IMR-90 (cell line): Measurements from ENCODE around the gene WDR5. TPM values are rescaled to one million over a fixed set of nuclear protein-coding genes. Genes with fewer than 3 reads are reported as not detected.

Experiments used
- ATAC-seq: fragments of 200-7000 bp; cut with Tn5 transposase; 2 replicates; pipeline ENCODE4 v1.9.1; 2020; ENCODE audit warnings: low read depth, mild to moderate bottlenecking, moderate library complexity
- BruUV-seq: library from RNA; stranded (reverse); fragments of 400-500 nt; replicated peaks from 2 replicates; lab custom pipeline; 2021; lab: Mats Ljungman, UMichigan
- CTCF ChIA-PET: fragments of 300-600 bp; formaldehyde crosslinking; extraction: SDS; loops from one replicate; lab custom pipeline; 2021; ENCODE audit warnings: antibody characterized with exemption; lab: Yijun Ruan, JAX
- POLR2A ChIA-PET: fragments of 300-600 bp; sonication (Branson Sonifier 250); formaldehyde crosslinking; loops from one replicate; lab custom pipeline; 2022; ENCODE audit warnings: antibody characterized with exemption; ENCODE audit not compliant: unreplicated experiment; lab: Charles Lee
- DNase-seq: peaks from one replicate; pipeline ENCODE4 v3.0.0; 2013
- H2AFZ ChIP-seq: replicated peaks from 2 replicates; pipeline ENCODE3; 2013; ENCODE audit warnings: low read length, mild to moderate bottlenecking; ENCODE audit not compliant: poor library complexity
- H2AK5ac ChIP-seq: 2 replicates; pipeline ENCODE4 v1.6.1; 2013; ENCODE audit warnings: low read depth, low read length, inconsistent platforms
- H2AK9ac ChIP-seq: replicated peaks from 2 replicates; pipeline ENCODE3; 2013; ENCODE audit warnings: mild to moderate bottlenecking, low read depth, low read length, moderate library complexity; ENCODE audit not compliant: poor library complexity
- H2BK120ac ChIP-seq: 2 replicates; pipeline ENCODE4 v1.6.1; 2013; ENCODE audit warnings: low read depth, low read length, inconsistent platforms
- H2BK15ac ChIP-seq: 3 replicates; pipeline ENCODE4 v1.6.1; 2013; ENCODE audit warnings: low read depth, low read length, inconsistent platforms
- H2BK20ac ChIP-seq: 2 replicates; pipeline ENCODE4 v1.6.1; 2013; ENCODE audit warnings: low read depth, mild to moderate bottlenecking, inconsistent platforms, low read length, moderate library complexity
- H2BK5ac ChIP-seq: 2 replicates; pipeline ENCODE4 v1.6.1; 2013; ENCODE audit warnings: mild to moderate bottlenecking, low read depth, low read length, inconsistent platforms; ENCODE audit not compliant: poor library complexity, severe bottlenecking
- H3K14ac ChIP-seq: replicated peaks from 2 replicates; pipeline ENCODE4 v1.6.1; 2013; ENCODE audit warnings: low read depth, low read length, inconsistent platforms
- H3K18ac ChIP-seq: 2 replicates; pipeline ENCODE4 v1.6.1; 2013; ENCODE audit warnings: low read depth, low read length, control low read depth
- H3K23ac ChIP-seq: 2 replicates; pipeline ENCODE4 v1.6.1; 2013; ENCODE audit warnings: low read depth, low read length, inconsistent platforms
- H3K27ac ChIP-seq: 2 replicates; pipeline ENCODE4 v1.5.1; 2013; ENCODE audit warnings: mild to moderate bottlenecking, control low read depth, low read length; ENCODE audit not compliant: insufficient read depth
- H3K27me3 ChIP-seq: 2 replicates; pipeline ENCODE4 v1.6.1; 2013; ENCODE audit warnings: low read length; ENCODE audit not compliant: control insufficient read depth, insufficient read depth
- H3K36me3 ChIP-seq: 2 replicates; pipeline ENCODE4 v1.6.1; 2013; ENCODE audit warnings: low read length, mixed read lengths; ENCODE audit not compliant: control insufficient read depth, insufficient read depth
- H3K4ac ChIP-seq: 2 replicates; pipeline ENCODE4 v1.6.1; 2013; ENCODE audit warnings: low read depth, low read length, inconsistent platforms
- H3K4me1 ChIP-seq: 2 replicates; pipeline ENCODE4 v1.6.1; 2013; ENCODE audit warnings: low read length, mixed read lengths; ENCODE audit not compliant: control insufficient read depth, insufficient read depth
- H3K4me2 ChIP-seq: 2 replicates; pipeline ENCODE4 v1.6.1; 2013; ENCODE audit warnings: low read depth, mild to moderate bottlenecking, control low read depth, low read length, moderate library complexity
- H3K4me3 ChIP-seq: 2 replicates; pipeline ENCODE4 v1.5.1; 2013; ENCODE audit warnings: low read depth, mild to moderate bottlenecking, control low read depth, low read length, moderate library complexity; ENCODE audit not compliant: insufficient read depth
- H3K56ac ChIP-seq: 2 replicates; pipeline ENCODE4 v1.6.1; 2013; ENCODE audit warnings: low read length, inconsistent platforms; ENCODE audit not compliant: insufficient read depth; ENCODE audit errors: extremely low read depth
- H3K79me1 ChIP-seq, 2 experiments: 2 replicates each; pipeline ENCODE4 v1.6.1; 2013; ENCODE audit warnings: low read length in 2 of 2, inconsistent platforms in 1 of 2, low read depth in 1 of 2
- H3K9ac ChIP-seq: 2 replicates; pipeline ENCODE4 v1.6.1; 2013; ENCODE audit warnings: low read depth, low read length, control low read depth
- H3K9me1 ChIP-seq: 2 replicates; pipeline ENCODE4 v1.6.1; 2013; ENCODE audit warnings: low read length, inconsistent platforms; ENCODE audit not compliant: insufficient read depth
- H3K9me3 ChIP-seq: 2 replicates; pipeline ENCODE4 v1.6.1; 2013; ENCODE audit warnings: low read length; ENCODE audit not compliant: control insufficient read depth, insufficient read depth
- H4K20me1 ChIP-seq: 2 replicates; pipeline ENCODE4 v1.6.1; 2013; ENCODE audit warnings: low read length, inconsistent platforms; ENCODE audit not compliant: insufficient read depth
- H4K5ac ChIP-seq: 2 replicates; pipeline ENCODE4 v1.6.1; 2013; ENCODE audit warnings: mild to moderate bottlenecking, low read depth, low read length, control low read depth
- H4K8ac ChIP-seq, 2 experiments: 2 replicates each; pipeline ENCODE4 v1.6.1; 2013; ENCODE audit warnings: low read depth in 2 of 2, low read length in 2 of 2, control low read depth in 1 of 2, inconsistent platforms in 1 of 2
- H4K91ac ChIP-seq: 2 replicates; pipeline ENCODE4 v1.6.1; 2013; ENCODE audit warnings: low read depth, low read length, inconsistent platforms; ENCODE audit not compliant: insufficient read depth
- BHLHE40 ChIP-seq: fragments of 150-350 bp; IDR thresholded peaks from 2 replicates; pipeline ENCODE4 v1.6.1; 2016; ENCODE audit warnings: mild to moderate bottlenecking, low read depth, low read length
- CEBPB ChIP-seq: IDR thresholded peaks from 2 replicates; pipeline ENCODE4 v1.6.1; 2012; ENCODE audit warnings: low read depth, low read length, improper control_type of control experiment
- CHD1 ChIP-seq: IDR thresholded peaks from 2 replicates; pipeline ENCODE4 v1.6.1; 2012; ENCODE audit warnings: low read depth, low read length, improper control_type of control experiment
- ELK1 ChIP-seq: fragments of 150-350 bp; IDR thresholded peaks from 2 replicates; pipeline ENCODE4 v1.6.1; 2016; ENCODE audit warnings: low read depth, mild to moderate bottlenecking, low read length, moderate library complexity, borderline replicate concordance
- FOS ChIP-seq: fragments of 150-350 bp; IDR thresholded peaks from 2 replicates; pipeline ENCODE4 v1.6.1; 2016; ENCODE audit warnings: low read depth, low read length
- MAFK ChIP-seq: IDR thresholded peaks from 2 replicates; pipeline ENCODE4 v1.6.1; 2012; ENCODE audit warnings: low read depth, low read length, improper control_type of control experiment
- MXI1 ChIP-seq: IDR thresholded peaks from 2 replicates; pipeline ENCODE4 v1.6.1; 2012; ENCODE audit warnings: low read depth, mild to moderate bottlenecking, low read length, moderate library complexity, borderline replicate concordance
- NFE2L2 ChIP-seq: fragments of 150-350 bp; IDR thresholded peaks from 2 replicates; pipeline ENCODE4 v1.6.1; 2016; ENCODE audit warnings: low read depth, mild to moderate bottlenecking, low read length
- POLR2A ChIP-seq: IDR thresholded peaks from 2 replicates; pipeline ENCODE4 v1.6.1; 2012; ENCODE audit warnings: mild to moderate bottlenecking, low read depth, low read length
- RAD21 ChIP-seq: IDR thresholded peaks from 2 replicates; pipeline ENCODE4 v1.6.1; 2012; ENCODE audit warnings: low read length, improper control_type of control experiment
- RCOR1 ChIP-seq: IDR thresholded peaks from 2 replicates; pipeline ENCODE4 v1.6.1; 2012; ENCODE audit warnings: mild to moderate bottlenecking, low read length, improper control_type of control experiment; ENCODE audit not compliant: insufficient replicate concordance
- RFX5 ChIP-seq: IDR thresholded peaks from 2 replicates; pipeline ENCODE4 v1.8.0; 2012; ENCODE audit warnings: low read depth, mild to moderate bottlenecking, low read length, moderate library complexity
- SMC3 ChIP-seq: fragments of 150-350 bp; IDR thresholded peaks from 2 replicates; pipeline ENCODE4 v1.6.1; 2016; ENCODE audit warnings: low read depth, mild to moderate bottlenecking, antibody characterized with exemption, low read length, moderate library complexity
- USF2 ChIP-seq: fragments of 150-350 bp; IDR thresholded peaks from 2 replicates; pipeline ENCODE4 v1.6.1; 2017; ENCODE audit warnings: mild to moderate bottlenecking, antibody characterized with exemption, low read length, low read depth
- WGBS, 2 experiments: methylation state at CpG; one replicate each; pipeline versions ENCODE4 v1.1.5 to v1.1.7; 2013; ENCODE audit warnings: missing lambda C conversion rate in 2 of 2; ENCODE audit not compliant: insufficient read length in 1 of 2; ENCODE audit errors: extremely low coverage in 2 of 2; 5-methylcytosine and 5-hydroxymethylcytosine counted together
- dilution Hi-C: fragments of 300-500 bp; cut with HindIII; formaldehyde crosslinking; loops from one replicate; pipeline ENCODE4 v1.14.3; 2018; ENCODE audit warnings: low sequenced_read_pairs; ENCODE audit not compliant: unreplicated experiment
- in situ Hi-C: fragments of 300-500 bp; cut with MboI; formaldehyde crosslinking; loops from 3 replicates; pipeline ENCODE4 v1.14.3; 2019; ENCODE audit warnings: low sequenced_read_pairs, inconsistent platforms, mixed read lengths
- intact Hi-C: fragments of 100-400 bp; cut with micrococcal nuclease; formaldehyde crosslinking; loops from 2 replicates; pipeline ENCODE4 v1.10.0; 2022
- polyA plus RNA-seq, 3 experiments: library from polyadenylated mRNA; depleted of rRNA; stranded (reverse); fragments of >200 nt; gene quantifications; 2 replicates each; pipeline ENCODE4 v1.2.3, GENCODE V29; 2012; ENCODE audit warnings: low replicate concordance in 1 of 3
- total RNA-seq: library from RNA; depleted of rRNA; stranded (reverse); fragments of >200 nt; gene quantifications from 2 replicates; pipeline ENCODE4 v1.2.3, GENCODE V29; 2012
- TF ChIP-seq, protein P1 (sequence below): conservative IDR thresholded peaks from 2 replicates; pipeline ENCODE4 v1.5.1; 2012; ENCODE audit warnings: mild to moderate bottlenecking, low read depth, low read length, improper control_type of control experiment

The WDR5 gene
- total and polyA plus RNA-seq, 2 of the 4 experiments (the other 2 are of a cell fraction): 18.3 to 26.6 TPM

DNA sequence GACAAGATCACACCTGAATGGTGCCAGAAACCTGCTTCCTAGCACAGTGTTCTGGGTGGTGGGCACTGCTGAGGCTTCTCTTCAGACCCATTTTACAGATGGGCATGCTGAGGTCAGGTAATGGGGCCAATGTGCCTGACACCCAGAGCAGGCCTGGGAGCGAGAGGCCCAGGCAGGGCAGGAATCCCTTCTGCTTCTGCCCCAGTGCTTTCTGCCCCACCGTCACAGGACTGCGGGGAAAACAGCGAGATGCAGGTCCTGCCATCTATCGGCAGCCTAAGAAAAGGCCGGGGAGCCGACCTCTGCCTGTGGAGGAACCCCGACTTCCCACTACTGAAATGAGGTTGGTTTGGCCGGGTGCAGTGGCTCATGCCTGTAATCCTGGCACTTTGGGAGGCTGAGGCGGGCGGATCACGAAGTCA, 51.2 kb downstream of the WDR5 start:
- BruUV-seq: no TSS peak
- Histone ChIP-seq H2AFZ (no peak overlapping the region), H4K8ac (no peak overlapping the region), H2BK15ac (no peak overlapping the region), H3K14ac (no peak overlapping the region), H3K23ac (no peak overlapping the region), H2BK5ac (no peak overlapping the region), H2BK20ac (no peak overlapping the region), H4K20me1 (no peaks in the 10 kb centered on the region; the same call in 1 of the 2 replicates), H4K5ac (no peak overlapping the region), H3K56ac (no peak overlapping the region), H3K27me3 (peaks cover 22% of the 10 kb centered on the region), H2AK9ac (no peak overlapping the region), H3K27ac (no peak overlapping the region), H3K9ac (no peak overlapping the region), H3K36me3 (no peaks in the 10 kb centered on the region), H3K9me1 (peaks cover 8% of the 10 kb centered on the region), H3K4me1 (peaks cover 12% of the 10 kb centered on the region; the same call in 1 of the 2 replicates), H3K4ac (no peak overlapping the region), H3K9me3 (no peaks in the 10 kb centered on the region), H3K79me1 (no peaks in the 10 kb centered on the region), H2BK120ac (no peak overlapping the region), H3K18ac (no peak overlapping the region), H4K91ac (no peak overlapping the region), H2AK5ac (no peak overlapping the region), H3K4me2 (no peak overlapping the region), H3K4me3 (no peak overlapping the region)
- intact Hi-C loops: loop anchor here (5.0 kb wide), 1 partner anchor 140 kb away; the partner anchor contains the start of gene RXRA
- DNase-seq: no peak
- WGBS, 2 experiments: 97% methylated on average over 10 of the region's 12 CpGs; no CpG with 5 or more reads in 1 of the 2 experiments
- POLR2A ChIA-PET: no interaction called here
- no peak for TF ChIP-seq RAD21
- TF ChIP-seq ELK1: no peak
- no peak for TF ChIP-seq CEBPB
- TF ChIP-seq NFE2L2: no peak
- no peak for TF ChIP-seq RFX5
- TF ChIP-seq USF2: no peak
- no peak for TF ChIP-seq MXI1
- TF ChIP-seq POLR2A: no peak
- TF ChIP-seq, protein P1, sequence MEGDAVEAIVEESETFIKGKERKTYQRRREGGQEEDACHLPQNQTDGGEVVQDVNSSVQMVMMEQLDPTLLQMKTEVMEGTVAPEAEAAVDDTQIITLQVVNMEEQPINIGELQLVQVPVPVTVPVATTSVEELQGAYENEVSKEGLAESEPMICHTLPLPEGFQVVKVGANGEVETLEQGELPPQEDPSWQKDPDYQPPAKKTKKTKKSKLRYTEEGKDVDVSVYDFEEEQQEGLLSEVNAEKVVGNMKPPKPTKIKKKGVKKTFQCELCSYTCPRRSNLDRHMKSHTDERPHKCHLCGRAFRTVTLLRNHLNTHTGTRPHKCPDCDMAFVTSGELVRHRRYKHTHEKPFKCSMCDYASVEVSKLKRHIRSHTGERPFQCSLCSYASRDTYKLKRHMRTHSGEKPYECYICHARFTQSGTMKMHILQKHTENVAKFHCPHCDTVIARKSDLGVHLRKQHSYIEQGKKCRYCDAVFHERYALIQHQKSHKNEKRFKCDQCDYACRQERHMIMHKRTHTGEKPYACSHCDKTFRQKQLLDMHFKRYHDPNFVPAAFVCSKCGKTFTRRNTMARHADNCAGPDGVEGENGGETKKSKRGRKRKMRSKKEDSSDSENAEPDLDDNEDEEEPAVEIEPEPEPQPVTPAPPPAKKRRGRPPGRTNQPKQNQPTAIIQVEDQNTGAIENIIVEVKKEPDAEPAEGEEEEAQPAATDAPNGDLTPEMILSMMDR: no peak
- TF ChIP-seq SMC3: no peak
- no peak for TF ChIP-seq BHLHE40
- TF ChIP-seq RCOR1: no peak
- TF ChIP-seq FOS: no peak
- no peak for TF ChIP-seq MAFK
- no peak for TF ChIP-seq CHD1
- CTCF ChIA-PET: no interaction called here
- ATAC-seq: no peak
- in situ Hi-C loops: no loop called here
- dilution Hi-C loops: no loop called here
